GM19395 (cell line): ENCODE measurements around the gene LOXL4.

Experiments
- ATAC-seq: cut with Tn5 transposase; IDR thresholded peaks from one replicate; pipeline ENCODE4 v1.9.1; 2021; ENCODE audit warnings: mild to moderate bottlenecking, moderate library complexity; ENCODE audit not compliant: unreplicated experiment

LOXL4 gene

GRCh38 chr10:98202378-98202777 is 65.6 kb downstream of the LOXL4 start:
- ATAC-seq = no peak

GRCh38 chr10:98201760-98202159 is 66.2 kb downstream of the LOXL4 start:
- no peak for ATAC-seq
